Activated CD8-positive, alpha-beta memory T cell treated with anti-CD3 and anti-CD28 coated beads, Interleukin-2, amount 10 ng/mL, durations not matched to agents 7 days and 5 days (primary cell): Measurements from ENCODE around the gene VPS26A. TPM values are rescaled to one million over a fixed set of nuclear protein-coding genes. Genes with fewer than 3 reads are reported as not detected.

Experiments
- ATAC-seq: fragments of 150-1000 bp; cut with Tn5 transposase; one replicate; pipeline ENCODE4 v1.10.0; 2021; ENCODE audit warnings: moderate library complexity
- CTCF ChIA-PET: fragments of 350-600 bp; sonication (Branson Sonifier 250); formaldehyde crosslinking; loops from one replicate; lab custom pipeline; 2021; ENCODE audit warnings: antibody characterized with exemption; lab: Charles Lee
- DNase-seq: peaks from one replicate; pipeline ENCODE4 v3.0.0-alpha.2; 2020
- H3K27ac Mint-ChIP-seq: one replicate; pipeline ENCODE4 v1.8.0; 2021; ENCODE audit warnings: mild to moderate bottlenecking, mixed read lengths
- H3K27me3 Mint-ChIP-seq: one replicate; pipeline ENCODE4 v1.8.0; 2021; ENCODE audit warnings: mixed read lengths
- H3K36me3 Mint-ChIP-seq: one replicate; pipeline ENCODE4 v1.8.0; 2021; ENCODE audit warnings: mild to moderate bottlenecking, mixed read lengths
- H3K4me1 Mint-ChIP-seq: one replicate; pipeline ENCODE4 v1.8.0; 2021; ENCODE audit warnings: mixed read lengths
- H3K4me3 Mint-ChIP-seq: one replicate; pipeline ENCODE4 v1.8.0; 2021; ENCODE audit warnings: mild to moderate bottlenecking, moderate library complexity, mixed read lengths
- H3K9me3 Mint-ChIP-seq: one replicate; pipeline ENCODE4 v1.8.0; 2022; ENCODE audit warnings: low read depth, mixed read lengths
- total RNA-seq, 2 experiments: library from RNA; stranded (reverse); gene quantifications; one replicate each; pipeline ENCODE4 v1.2.3, GENCODE V29; 2021

Gene VPS26A
- 10 to 100 TPM; 53.6 to 58.1 TPM for total RNA-seq

DNA sequence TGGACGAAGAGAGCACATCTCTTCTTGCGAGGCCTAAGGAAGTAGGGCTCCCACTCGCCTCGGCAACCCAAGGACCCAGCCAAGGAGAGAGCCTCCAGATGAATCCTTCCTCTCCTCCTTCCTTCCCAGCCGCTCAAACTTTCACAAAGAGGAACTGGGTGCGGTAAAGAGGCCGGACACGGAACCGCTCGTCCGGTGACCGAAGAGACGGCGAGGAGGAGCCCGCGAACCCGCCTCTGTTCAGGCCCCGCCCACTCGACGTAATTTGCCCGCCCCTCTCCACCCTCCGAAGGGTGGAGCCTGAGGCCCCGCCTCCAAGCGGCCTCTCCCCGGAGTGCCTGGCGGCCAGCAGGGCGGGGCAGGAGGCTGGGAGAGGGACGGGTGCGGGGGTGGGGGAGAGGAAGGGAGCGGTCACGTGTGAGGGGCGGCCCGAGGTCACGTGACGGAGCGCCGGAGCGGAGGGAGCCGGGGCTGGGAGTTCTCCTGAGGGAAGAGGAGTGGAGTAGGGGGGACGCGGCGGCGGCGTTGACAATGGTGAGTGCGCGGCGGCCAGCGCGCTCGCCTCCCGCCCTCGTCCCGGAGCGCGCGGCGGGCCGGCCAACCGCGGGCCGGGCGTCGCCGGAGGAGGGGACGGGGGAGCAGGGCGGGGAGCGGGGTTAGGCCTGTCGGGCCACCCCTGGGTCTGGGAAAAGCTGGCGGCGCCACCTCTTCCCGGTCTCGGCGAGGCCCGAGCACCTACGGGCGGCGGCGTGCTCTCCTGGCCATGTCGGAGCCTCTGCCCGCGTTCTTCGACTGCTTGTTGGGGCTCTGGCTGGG, at the start of gene VPS26A:
VPS26A (plus strand) TSS at position 432 of the 816 bp plus-strand sequence; CDS start at position 532, 100 bp downstream.
- Mint-ChIP-seq H3K36me3 (peaks cover 7% of the 10 kb centered on the region), H3K9me3 (no peaks in the 10 kb centered on the region), H3K4me3 (peak within 1 kb of the TSS; percentile 89), H3K27me3 (no peaks in the 10 kb centered on the region), H3K27ac (peak within 1 kb of the TSS; percentile 94), H3K4me1 (peaks cover 29% of the 10 kb centered on the region)
- CTCF ChIA-PET = interaction anchor here (1.0 to 2.5 kb wide), 7 partner anchors 31 to 169 kb away, joined by 3 to 7 read pairs (median 5); partner anchors contain the start of gene DDX21
- DNase-seq (peak; percentile 99), ATAC-seq (peak; percentile 92)

DNA sequence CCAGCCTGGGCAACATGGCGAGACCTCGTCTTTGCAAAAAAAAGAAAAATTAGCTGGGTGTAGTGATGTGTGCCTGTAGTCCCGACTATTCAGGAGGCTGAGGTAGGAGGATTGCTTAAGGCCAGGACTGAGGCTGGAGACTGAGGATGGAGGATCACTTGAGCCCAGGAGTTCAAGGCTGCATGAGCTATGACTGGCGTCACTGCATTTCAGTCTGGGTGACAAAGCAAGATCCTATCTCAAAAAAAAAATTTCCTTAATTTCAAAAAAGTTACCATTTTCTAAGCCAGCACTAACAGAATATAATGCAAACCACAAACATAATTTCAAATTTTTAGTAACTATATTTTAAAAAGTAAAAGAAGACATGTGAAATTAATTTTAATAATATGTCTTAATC, 49.4 kb upstream of the VPS26A start:
- no peak for ATAC-seq
- Mint-ChIP-seq H3K4me3 (no peak overlapping the region), H3K9me3 (no peaks in the 10 kb centered on the region), H3K27ac (no peak overlapping the region), H3K36me3 (no peaks in the 10 kb centered on the region), H3K27me3 (peaks cover 2% of the 10 kb centered on the region), H3K4me1 (peaks cover 13% of the 10 kb centered on the region)
- CTCF ChIA-PET = interaction anchor here (1.4 to 2.0 kb wide), 2 partner anchors 8 to 69 kb away, joined by 4 to 6 read pairs; no protein-coding TSS in a partner anchor
- no peak for DNase-seq

DNA sequence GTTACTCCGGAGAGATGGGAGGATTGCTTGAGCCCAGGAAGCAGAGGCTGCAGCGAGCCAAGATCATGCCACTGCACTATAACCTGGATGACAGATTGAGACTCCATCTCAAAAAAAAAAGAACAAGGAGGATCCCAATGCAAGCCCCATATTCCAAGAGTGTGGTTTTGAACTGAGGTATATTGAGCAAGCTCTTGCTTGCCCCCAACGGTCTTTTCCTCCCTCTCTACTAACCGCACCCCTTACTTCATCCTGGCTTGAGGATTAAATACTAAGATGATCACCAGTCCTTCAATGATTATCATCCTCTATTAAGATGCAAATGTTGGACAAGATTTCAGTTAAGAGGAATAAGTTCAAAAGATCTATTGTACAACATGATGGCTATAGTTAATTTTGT, 48.5 kb upstream of the VPS26A start:
- DNase-seq (no peak), ATAC-seq (no peak)
- Mint-ChIP-seq H3K27ac (no peak overlapping the region), H3K36me3 (no peaks in the 10 kb centered on the region), H3K4me3 (no peak overlapping the region), H3K27me3 (peaks cover 2% of the 10 kb centered on the region), H3K9me3 (no peaks in the 10 kb centered on the region), H3K4me1 (peaks cover 16% of the 10 kb centered on the region)
- CTCF ChIA-PET = interaction anchor here (1.0 to 2.0 kb wide), 4 partner anchors 9 to 154 kb away, joined by 3 to 6 read pairs (median 4); no protein-coding TSS in a partner anchor

DNA sequence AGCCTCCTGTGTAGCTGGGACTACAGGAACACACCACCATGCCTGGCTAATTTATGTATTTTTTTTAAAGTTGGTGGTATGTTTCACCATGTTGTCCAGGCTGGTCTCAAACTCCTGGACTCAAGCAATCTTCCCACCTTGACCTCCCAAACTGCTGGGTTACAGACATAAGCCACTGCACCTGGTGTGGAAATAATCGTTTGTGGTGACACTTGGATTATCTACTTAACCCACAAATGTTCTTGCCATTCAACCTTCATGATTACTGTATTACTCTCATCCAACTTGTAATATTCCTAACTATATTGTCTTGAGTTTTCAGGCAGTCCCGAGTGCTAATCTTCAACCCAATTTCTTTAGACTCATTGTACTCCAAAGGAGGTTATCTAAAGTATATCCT, 45.7 kb upstream of the VPS26A start:
- CTCF ChIA-PET = no interaction called here
- Mint-ChIP-seq H3K36me3 (no peaks in the 10 kb centered on the region), H3K9me3 (no peaks in the 10 kb centered on the region), H3K4me1 (peaks cover 13% of the 10 kb centered on the region), H3K4me3 (no peak overlapping the region), H3K27ac (no peak overlapping the region), H3K27me3 (peaks cover 2% of the 10 kb centered on the region)
- DNase-seq = no peak
- no peak for ATAC-seq

DNA sequence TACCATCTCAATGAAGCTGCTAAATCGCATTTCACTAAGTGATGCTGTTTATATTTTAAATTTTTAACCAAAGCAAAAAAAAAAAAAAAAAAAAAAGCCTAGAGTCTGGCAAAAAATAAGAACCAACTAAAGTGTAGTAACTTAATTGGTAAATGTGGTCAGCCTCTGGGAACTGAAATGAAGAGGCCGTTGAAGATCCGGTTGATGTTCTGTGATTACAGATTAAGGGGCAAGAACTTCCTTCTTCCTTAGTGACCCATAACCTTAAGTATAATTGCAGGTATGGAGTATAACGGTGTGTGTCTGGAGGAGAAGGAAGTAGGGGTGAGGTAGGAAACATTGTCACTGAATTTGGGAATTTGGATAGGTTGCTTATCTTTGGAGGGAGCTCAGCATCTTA, 43.8 kb upstream of the VPS26A start:
- CTCF ChIA-PET = interaction anchor here (0.9 to 1.7 kb wide), 6 partner anchors 9 to 101 kb away, joined by 3 read pairs; no protein-coding TSS in a partner anchor
- no peaks in the 10 kb centered on the region for H3K36me3 Mint-ChIP-seq
- DNase-seq (no peak), ATAC-seq (no peak)
- H3K4me3 Mint-ChIP-seq = no peak overlapping the region
- H3K27me3 Mint-ChIP-seq = no peaks in the 10 kb centered on the region
- no peaks in the 10 kb centered on the region for H3K9me3 Mint-ChIP-seq
- H3K27ac Mint-ChIP-seq = no peak overlapping the region
- peaks cover 6% of the 10 kb centered on the region for H3K4me1 Mint-ChIP-seq

DNA sequence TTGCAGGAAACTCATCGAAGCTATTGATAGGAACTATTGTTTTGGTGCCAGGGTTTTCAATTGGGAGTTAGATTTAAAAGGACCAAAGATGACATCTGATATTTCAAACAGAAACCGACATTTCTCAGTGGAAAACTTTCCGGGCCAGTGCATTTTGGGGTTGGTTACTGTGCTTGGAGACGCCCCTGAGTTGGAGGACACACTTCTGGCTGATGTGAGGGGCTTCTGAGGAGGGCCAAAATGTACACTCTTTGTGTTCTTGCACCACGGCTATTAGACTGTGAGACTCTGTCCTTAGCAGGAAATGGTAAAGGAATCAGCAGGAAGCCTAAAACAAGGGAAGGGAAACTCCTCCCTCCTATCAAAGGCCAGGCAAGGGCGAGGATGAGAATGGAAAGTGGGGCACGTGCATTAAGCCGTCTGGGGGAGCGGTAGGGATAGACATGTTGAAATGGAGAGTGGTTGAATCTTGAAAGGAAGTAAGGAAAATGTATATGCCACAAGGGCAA, 37.9 kb upstream of the VPS26A start:
- CTCF ChIA-PET = interaction anchor here (1.5 to 1.8 kb wide), 3 partner anchors 10 to 80 kb away, joined by 3 to 5 read pairs (median 4); no protein-coding TSS in a partner anchor
- ATAC-seq = no peak
- Mint-ChIP-seq H3K9me3 (no peaks in the 10 kb centered on the region), H3K4me1 (peaks cover 37% of the 10 kb centered on the region), H3K27ac (peak overlapping the region; percentile 79), H3K4me3 (peak overlapping the region; percentile 32), H3K27me3 (no peaks in the 10 kb centered on the region), H3K36me3 (peaks cover 27% of the 10 kb centered on the region)
- no peak for DNase-seq

DNA sequence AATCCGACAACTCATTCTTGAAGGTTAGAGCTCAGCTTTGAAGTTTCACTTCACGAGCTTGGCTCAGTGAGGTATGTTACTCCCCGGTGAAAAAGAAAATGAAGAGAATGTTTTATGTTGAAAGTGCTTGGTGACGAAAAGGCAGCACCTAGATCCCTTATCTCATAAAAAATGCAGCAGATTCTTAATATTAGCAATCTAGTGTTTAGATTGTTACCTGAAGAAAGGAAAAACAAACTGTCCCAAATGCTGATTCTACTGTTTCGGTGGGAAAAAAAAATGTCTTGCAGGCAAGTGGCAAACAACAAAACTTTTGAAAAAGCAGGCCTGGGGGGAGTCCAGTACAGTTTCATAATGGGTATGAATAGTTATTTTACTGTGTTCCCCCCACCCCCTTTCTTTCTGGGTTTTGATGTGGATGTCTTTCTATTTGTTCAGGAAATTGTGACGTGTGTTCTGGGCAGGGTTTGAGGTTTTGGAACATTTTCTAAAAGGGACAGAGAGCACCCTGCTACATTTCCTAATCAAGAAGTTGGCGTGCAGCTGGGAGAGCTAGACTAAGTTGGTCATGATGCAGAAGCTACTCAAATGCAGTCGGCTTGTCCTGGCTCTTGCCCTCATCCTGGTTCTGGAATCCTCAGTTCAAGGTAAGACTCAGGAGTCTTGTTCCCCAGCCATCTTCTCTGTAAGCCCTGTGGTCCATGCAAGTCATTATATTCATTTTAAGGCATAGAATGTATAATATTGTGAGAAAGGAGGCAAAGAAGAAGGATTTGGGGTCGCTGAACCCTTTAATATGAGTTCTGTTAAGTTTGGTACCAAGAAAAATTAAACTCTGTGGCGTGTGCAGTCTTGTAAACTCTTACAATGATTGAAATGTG, 36.1 kb upstream of the VPS26A start, which contains the start of gene SRGN:
SRGN (plus strand) TSS at position 514 of the 881 bp plus-strand sequence; CDS start at position 569, 55 bp downstream.
- Mint-ChIP-seq H3K27me3 (no peaks in the 10 kb centered on the region), H3K4me3 (peak within 1 kb of the TSS; percentile 88), H3K27ac (peak within 1 kb of the TSS; percentile 99), H3K9me3 (no peaks in the 10 kb centered on the region), H3K4me1 (peaks cover 52% of the 10 kb centered on the region), H3K36me3 (peaks cover 35% of the 10 kb centered on the region)
- peak; percentile 54 for ATAC-seq
- CTCF ChIA-PET = interaction anchor here (0.7 to 2.3 kb wide), 8 partner anchors 20 to 99 kb away, joined by 3 to 13 read pairs (median 5); partner anchors contain the start of gene KIFBP
- peak; percentile 92 for DNase-seq

DNA sequence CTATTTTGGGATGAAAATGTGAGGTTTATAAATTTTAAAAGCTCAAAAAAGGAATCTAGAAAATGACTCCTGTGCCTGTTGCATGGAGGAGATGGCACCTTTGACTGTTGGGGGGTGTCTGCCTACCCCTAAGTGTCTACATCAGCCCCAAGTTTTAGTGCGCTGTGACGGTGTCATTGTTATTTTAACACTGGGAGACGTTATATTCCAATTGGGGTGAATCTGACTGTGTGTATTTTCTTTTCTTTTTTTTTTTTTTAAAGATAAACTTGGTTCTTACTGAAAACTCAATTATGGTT, 35.6 kb upstream of the VPS26A start:
- H3K4me1 Mint-ChIP-seq = peaks cover 58% of the 10 kb centered on the region
- H3K36me3 Mint-ChIP-seq = peaks cover 40% of the 10 kb centered on the region
- H3K9me3 Mint-ChIP-seq = no peaks in the 10 kb centered on the region
- H3K27me3 Mint-ChIP-seq = no peaks in the 10 kb centered on the region
- H3K4me3 Mint-ChIP-seq = peak overlapping the region; percentile 88
- DNase-seq = peak; percentile 57
- H3K27ac Mint-ChIP-seq = peak overlapping the region; percentile 99
- peak; percentile 9 for ATAC-seq
- CTCF ChIA-PET = interaction anchor here (1.1 to 2.3 kb wide), 5 partner anchors 31 to 99 kb away, joined by 4 to 13 read pairs (median 7); partner anchors contain the start of gene KIFBP

DNA sequence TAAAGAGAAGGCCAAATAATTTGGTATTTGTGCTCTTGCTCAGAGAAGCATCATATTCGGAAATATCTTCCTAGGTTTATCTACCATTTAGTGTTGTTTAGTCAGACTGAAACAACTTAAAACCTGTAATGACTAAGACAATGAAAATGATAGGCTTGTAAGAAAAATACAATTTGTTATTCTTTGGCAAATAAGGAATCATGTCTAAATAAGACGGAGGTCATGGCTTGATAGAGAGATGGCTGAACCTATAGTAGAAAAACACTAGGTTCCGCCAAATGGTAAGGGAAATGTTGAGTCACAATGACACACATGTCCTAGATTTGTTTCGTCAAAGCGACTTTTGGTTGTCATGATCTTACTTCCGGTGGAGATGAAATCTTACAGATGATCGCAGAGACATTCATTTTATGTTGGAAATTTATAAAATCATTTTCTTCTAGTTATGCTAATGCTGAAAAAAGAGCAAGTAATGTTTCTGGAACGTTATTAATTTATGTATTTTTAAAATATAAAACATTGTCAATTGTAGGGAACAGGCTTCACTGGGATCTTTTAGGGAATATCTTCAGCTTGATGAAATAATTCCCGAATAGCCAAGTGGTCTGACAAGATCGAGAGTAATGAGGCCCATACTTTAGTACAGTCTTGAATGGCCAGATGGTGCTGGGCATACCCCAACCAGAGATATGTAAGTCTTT, 35.0 kb upstream of the VPS26A start:
- Mint-ChIP-seq H3K4me1 (peaks cover 63% of the 10 kb centered on the region), H3K36me3 (peaks cover 44% of the 10 kb centered on the region), H3K27me3 (no peaks in the 10 kb centered on the region), H3K27ac (peak overlapping the region; percentile 99), H3K4me3 (peak overlapping the region; percentile 88), H3K9me3 (no peaks in the 10 kb centered on the region)
- CTCF ChIA-PET = interaction anchor here (0.8 to 2.3 kb wide), 5 partner anchors 32 to 84 kb away, joined by 4 to 13 read pairs (median 6); no protein-coding TSS in a partner anchor
- peak; percentile 64 for DNase-seq
- peak; percentile 28 for ATAC-seq

DNA sequence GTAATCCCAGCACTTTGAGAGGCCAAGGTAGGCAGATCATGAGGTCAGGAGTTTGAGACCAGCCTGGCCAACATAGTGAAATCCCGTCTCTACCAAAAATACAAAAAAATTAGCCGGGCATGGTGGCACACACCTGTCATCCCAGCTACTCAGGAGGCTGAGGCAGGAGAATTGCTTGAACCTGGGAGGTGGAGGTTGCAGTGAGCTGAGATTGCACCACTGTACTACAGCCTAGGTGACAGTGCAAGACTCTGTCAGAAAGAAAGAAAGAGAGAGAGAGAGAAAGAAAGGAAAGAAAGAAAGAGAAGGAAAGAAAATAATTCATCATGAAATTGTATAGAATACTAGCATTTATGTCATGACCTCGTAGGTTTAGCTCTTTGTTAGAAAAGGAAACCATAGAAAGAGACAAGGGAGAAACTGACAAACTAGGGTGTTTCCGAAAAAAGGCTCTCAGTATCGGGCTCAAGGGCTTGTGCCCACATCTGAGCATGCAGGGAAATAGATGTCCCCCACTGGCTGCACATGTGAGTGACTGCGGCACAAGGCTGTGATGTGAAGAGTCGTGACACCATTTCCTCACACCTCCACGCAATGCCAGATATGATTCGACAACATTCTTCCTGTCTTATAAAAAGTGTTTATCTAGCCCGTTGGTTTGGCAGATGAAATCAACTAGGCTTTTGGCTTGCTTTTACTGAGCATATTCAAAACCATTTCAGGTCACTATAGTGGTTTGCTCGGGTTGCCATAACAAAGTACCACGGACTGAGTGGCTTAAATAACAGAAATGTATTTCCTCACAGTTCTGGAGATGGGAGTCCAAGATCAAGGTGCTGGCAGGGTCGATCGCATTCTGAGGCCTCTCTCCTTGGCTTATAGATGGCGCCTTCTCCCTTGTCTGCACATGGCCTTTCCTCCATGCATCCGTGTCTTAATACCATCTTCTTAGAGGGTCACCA, 34.1 kb upstream of the VPS26A start:
- ATAC-seq (peak; percentile 75), DNase-seq (peak; percentile 93)
- H3K36me3 Mint-ChIP-seq = peaks cover 47% of the 10 kb centered on the region
- peak overlapping the region; percentile 99 for H3K27ac Mint-ChIP-seq
- no peaks in the 10 kb centered on the region for H3K27me3 Mint-ChIP-seq
- CTCF ChIA-PET = interaction anchor here (0.8 to 1.1 kb wide), 5 partner anchors 31 to 134 kb away, joined by 3 to 5 read pairs (median 3); partner anchors contain the start of gene DDX21
- H3K9me3 Mint-ChIP-seq = no peaks in the 10 kb centered on the region
- H3K4me3 Mint-ChIP-seq = peak overlapping the region; percentile 88
- peaks cover 68% of the 10 kb centered on the region for H3K4me1 Mint-ChIP-seq

DNA sequence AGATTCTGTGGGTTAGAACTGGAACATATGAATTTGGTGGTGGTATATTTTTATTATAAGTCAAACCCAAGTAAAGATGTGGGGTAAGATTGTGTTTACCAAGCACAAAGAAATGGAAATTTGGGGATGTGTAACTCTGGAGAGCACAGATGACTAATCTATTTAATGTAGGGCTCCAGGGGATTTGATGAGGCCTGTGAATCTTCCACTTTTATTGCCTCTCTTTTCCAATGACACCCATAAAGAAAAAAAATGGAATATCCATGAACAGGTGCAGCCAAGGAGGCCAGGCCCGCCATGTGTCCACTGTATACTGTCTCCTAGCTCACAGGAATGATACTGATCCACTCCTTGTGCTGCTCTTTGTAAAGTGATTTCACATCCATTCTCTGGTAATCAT, 33.3 kb upstream of the VPS26A start:
- peaks cover 70% of the 10 kb centered on the region for H3K4me1 Mint-ChIP-seq
- peak overlapping the region; percentile 88 for H3K4me3 Mint-ChIP-seq
- H3K36me3 Mint-ChIP-seq = peaks cover 49% of the 10 kb centered on the region
- DNase-seq (no peak), ATAC-seq (no peak)
- CTCF ChIA-PET = interaction anchor here (0.9 to 7.7 kb wide), 8 partner anchors 10 to 136 kb away, joined by 3 to 90 read pairs (median 6); partner anchors contain the start of genes DDX21 and VPS26A
- H3K27ac Mint-ChIP-seq = peak overlapping the region; percentile 99
- no peaks in the 10 kb centered on the region for H3K9me3 Mint-ChIP-seq
- no peaks in the 10 kb centered on the region for H3K27me3 Mint-ChIP-seq
